Fibroblast of gingiva (primary cell): ENCODE data around the gene HES4.
"Not testable (repeated sequence)": the region's sequence is repeated elsewhere in the genome, so short reads cannot be mapped to it uniquely, and the experiment has no call there.

Experiments
- DNase-seq: peaks from one replicate; pipeline ENCODE4 v3.0.0-alpha.2; 2011; ENCODE audit warnings: low read depth

HES4 gene

DNA sequence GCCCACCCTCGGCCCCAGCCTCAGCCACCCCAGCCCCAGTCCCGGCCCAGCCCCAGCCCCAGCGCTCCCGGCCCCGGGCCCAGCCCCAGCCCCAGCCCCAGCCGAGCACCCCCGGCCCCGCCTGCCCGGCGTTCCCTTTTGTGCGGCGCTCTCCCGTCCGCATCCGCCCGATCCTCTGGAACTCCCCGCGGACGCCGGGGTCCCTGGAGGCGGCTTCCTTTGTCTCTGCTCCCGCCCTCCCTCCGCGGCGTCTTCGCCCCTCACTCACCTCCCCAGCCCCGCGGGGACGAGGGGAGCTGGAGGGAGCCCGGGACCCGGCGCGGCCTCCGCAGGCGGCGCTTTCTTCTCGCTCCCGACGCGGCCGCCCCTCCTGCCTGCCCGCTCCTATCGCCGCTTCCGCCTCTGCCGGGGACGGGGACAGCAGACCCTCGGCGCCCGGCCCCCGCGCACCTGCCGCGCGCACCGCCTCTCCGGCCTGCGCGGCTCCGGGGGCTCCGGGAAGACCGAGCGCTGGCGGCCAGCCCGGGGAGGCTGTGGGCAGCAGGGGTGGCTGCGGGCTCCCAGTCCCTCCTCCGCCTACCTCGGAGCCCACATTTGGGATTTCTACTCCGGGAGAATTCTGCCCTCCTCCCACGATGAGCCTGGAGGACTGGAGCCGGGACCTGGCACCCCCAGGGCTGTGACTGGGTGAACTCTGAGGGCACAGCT, 34.0 kb upstream of the HES4 start:
- DNase-seq, result no peak

DNA sequence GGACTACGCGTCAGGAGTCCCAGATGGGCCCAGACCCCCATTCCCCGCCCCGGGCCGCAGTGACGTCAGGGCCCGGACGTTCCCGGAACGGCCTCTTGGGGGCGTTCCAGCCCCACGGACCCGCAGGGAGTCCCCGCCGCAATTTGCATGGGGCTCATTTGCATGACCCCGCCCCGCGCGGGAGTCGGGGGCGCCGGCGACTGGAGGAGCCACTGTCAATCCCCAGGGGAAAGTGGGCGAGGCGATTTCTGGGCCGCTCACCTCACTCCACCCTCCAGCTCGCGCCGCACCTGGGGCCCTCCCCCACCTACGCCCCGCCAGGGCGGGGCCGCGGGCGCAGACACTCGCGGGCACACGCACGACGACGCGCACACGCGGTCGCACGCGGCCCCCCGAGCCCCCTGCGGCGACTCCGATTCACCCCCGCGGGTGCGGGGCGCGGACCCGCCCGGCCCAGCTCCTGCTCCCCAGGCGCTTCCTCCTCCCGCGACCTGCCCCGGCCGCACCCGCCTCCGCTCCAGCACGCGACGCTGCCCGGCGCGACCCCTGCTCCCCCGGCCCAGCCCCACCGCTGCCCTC, 33.2 kb upstream of the HES4 start:
- DNase-seq, result peak; percentile 19

DNA sequence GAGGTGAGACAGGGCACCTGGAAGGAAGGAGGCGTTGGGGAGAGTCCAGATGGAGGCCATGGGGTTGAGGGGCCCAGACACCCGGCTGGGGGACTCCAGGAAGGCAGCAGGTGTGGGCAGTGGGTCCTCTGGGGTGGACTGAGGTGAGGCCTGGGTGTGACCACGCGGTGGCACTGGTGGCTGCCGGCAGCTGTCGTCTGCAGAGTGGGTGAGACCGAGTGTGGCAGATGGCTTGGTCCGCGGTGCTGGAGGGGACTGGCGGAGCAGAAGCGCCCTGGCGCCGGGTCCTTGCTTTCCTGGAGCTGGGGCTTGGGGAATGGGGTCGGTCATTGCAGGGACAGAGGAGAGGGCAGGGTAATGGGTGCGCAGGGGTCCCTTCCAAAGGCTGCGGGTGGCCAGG, 32.5 kb upstream of the HES4 start:
- no peak for DNase-seq

GRCh38 chr1:1031659-1032235, 31.9 kb upstream of the HES4 start:
- no peak for DNase-seq

DNA sequence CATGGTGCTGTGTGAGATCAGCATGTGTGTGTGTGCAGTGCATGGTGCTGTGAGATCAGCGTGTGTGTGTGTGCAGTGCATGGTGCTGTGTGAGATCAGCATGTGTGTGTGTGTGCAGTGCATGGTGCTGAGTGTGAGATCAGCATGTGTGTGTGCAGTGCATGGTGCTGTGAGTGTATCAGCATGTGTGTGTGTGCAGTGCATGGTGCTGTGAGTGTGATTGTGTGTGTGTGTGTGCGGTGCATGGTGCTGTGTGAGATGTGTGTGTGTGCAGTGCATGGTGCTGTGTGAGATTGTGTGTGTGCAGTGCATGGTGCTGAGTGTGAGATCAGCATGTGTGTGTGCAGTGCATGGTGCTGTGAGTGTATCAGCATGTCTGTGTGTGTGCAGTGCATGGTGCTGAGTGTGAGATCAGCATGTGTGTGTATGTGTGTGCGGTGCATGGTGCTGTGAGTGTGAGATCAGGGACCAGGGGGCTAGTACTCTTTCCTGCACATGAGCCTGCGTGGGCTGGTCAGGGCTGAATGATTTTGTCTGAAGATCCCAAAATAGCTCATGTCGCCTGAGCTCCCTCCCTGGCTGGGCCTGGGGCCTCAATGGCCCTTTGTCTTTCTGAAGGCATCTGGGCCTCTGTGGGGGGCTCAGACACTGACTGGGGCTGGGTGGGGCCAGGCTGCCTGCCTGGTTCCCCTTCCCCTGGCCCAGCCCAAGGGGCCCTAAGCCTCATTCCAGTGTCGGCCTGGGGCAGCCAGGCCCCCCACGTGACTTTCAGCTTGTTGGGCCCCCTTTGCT, 31.2 kb upstream of the HES4 start:
- DNase-seq, result not testable (repeated sequence)

- no peak for DNase-seq
Observed at GRCh38 chr1:1027791-1028190, 27.9 kb upstream of the HES4 start.

DNA sequence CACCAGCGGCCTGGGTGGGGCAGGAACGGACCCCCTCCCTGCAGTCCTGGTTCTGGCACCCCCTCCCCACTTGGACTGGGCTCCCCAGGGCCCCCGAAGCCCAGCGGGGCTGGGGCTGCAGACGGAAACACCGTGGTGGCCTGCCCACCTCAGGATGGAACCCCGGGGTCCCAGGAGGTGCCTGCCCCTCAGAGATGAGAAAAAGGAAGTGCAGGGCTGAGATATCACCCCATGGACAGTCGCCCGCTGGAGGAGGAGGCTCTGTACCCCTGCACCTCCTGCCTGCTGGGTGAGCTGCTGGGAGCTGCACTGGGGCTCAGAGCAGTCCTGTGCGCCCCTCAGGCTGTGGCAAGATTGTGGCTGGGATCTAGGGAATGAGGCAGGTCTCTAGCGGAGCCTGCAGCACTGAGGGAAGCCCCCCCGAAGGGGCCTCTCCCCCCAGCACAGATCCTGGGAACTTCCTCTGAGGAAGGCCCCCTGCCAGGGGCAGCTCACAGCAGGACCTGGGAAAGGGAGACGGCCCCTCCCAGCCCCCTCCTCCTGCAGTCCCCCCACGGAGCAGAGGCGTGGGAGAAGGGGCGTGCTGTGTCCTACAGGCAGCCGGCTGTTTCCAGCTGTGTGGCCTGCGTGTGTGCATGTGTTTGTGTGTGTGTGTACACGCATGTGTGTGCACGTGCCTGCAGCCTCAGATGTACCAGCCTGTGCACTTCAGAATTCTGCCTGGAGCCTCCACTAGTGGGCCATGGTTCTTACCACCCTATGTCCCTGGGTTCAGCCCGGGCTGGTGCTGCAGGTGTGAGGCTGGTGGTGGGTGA, 26.9 kb upstream of the HES4 start:
- no peak for DNase-seq

- no peak for DNase-seq
Observed at GRCh38 chr1:1025730-1026129, 25.8 kb upstream of the HES4 start.

GRCh38 chr1:1024771-1025699, 25.1 kb upstream of the HES4 start:
- DNase-seq, result no peak

DNA sequence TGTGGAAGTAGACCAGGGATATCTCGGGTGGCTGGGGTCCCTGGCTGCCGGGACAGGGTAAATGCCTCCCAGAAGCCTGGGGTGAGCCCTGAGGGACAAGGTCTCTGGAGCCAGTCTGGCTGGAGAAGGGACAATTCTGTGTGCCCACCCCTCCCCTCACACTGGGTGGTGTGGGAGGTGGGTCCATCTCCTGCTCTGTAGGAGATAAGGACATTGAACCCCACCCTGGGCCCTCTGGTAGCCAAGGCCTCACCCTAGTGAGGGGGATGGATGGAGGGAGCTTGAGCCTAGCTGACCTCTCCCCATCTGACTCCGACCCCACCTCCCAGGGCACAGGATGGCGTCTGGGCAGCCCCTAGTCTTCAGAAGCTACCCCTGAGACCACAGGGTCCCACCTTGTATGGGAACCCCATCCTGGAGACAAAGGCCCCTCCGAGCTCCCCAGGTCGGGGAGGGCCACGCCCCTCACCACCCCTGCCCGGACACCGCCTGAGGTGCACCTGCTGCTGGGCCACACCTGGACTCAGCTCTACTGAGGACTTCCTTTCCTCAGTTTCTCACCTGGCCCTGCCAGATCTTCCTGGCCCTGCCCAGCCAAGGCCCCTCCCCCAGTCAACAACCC, 24.4 kb upstream of the HES4 start:
- DNase-seq, result no peak

GRCh38 chr1:1023700-1024099, 23.8 kb upstream of the HES4 start:
- DNase-seq, result no peak

DNA sequence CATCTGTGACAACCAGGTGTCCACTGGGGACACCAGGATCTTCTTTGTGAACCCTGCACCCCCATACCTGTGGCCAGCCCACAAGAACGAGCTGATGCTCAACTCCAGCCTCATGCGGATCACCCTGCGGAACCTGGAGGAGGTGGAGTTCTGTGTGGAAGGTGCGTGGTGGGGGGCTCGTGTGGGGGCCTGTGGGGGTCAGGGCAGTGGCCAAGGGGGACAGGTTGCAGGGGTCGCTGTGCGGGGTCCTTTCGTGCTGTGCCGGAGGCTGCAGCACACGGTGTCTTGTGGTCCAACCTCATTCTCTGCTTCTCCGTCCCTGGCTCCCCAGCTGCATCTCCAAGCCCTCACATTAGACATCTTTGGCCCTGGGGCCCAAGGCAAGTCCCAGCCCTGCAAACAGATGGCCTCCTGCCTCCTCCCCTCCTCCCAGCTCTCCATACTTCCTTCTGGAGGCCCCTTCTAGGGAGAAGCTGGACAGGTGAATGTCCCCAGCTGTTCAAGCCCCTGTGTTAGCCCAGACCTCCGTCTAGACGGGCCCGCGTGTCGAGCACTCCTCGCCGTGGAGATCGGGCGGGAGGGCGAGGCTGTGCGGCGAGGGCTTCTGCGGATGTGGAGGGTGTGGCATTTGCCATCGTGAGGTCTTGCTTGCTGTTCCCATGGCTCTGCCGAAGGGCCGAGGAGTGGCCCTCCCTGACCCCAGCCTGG, 22.6 kb upstream of the HES4 start:
- no peak for DNase-seq

DNA sequence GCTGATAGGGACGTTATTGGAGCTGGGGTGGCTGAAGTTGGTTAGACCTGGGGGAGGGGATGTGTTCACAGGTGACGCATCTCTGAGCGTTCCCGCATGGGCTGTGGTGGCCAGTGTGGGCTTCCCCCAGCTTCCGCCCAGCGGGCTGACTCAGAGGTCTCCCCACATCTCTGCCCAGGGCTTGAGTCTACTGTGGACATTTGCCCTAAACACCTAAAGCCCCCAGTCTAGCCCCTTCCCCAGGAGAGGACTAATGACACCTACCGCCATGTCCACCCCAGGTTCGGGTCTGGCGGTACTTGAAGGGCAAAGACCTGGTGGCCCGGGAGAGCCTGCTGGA, 22.0 kb upstream of the HES4 start:
- DNase-seq, result no peak

GRCh38 chr1:1021010-1021919, 21.4 kb upstream of the HES4 start:
- peak; percentile 17 for DNase-seq

- DNase-seq, result no peak
Observed at GRCh38 chr1:1020415-1021009, 20.6 kb upstream of the HES4 start.

DNA sequence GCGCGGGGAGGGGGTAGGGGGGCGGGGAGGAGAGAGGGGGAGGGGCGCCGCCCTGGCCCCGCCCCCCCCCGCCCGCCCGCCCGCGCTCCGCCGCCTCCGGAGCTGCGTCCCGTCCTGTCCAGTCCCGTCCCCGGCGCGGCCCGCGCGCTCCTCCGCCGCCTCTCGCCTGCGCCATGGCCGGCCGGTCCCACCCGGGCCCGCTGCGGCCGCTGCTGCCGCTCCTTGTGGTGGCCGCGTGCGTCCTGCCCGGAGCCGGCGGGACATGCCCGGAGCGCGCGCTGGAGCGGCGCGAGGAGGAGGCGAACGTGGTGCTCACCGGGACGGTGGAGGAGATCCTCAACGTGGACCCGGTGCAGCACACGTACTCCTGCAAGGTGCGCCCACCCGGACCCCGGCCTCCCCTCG, 20.1 kb upstream of the HES4 start, which contains the start of gene AGRN:
AGRN (plus strand) TSS at position 121 of the 405 bp plus-strand sequence; CDS start at position 174, 53 bp downstream.
- no peak for DNase-seq

DNA sequence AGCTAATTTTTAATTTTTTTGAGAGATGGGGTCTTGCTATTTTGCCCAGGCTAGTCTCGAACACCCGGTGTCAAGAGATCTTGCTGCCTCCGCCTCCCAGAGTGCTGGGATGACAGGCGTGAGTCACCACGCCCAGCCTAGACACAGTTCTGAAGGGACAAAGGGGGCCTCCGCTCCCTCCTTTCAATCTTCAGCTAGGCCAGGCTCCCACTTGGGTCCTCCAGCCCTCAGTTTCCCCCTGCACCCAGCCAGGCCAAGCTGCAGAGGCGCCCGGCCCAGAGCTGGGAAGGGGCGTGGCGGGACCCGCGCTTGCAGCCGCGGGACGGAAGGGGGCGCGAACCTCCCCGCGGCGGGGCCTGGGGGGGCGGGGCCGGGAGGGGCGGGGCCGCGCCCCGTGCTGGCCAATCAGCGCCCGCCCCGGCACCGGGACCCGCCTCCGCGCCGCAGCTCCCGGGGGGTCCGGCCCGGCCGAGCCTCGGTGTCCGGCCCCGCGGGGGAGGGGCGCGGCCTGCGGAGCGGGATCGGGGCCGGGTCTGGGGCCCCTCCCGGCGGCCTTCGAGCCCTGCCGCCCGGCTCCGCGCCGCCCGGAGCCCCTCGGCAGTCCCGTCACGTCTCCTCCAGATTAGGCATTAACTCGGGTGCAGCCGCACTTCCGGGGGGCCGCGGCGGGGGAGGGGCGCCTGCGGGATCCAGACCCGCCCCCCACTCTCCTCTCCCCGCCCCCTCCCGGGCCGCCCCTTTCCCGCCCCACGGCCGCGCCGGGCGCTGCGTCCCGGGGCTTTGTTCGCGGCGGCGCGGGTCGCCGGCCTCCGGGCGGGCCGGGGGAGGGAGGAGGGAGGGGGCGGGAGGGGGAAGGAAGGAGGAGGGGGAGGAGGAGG, 19.5 kb upstream of the HES4 start:
- peak; percentile 77 for DNase-seq
